IMR-90 (cell line): Measurements from ENCODE around the gene ZNRF4. TPM values are rescaled to one million over a fixed set of nuclear protein-coding genes. Genes with fewer than 3 reads are reported as not detected.

ENCODE experiments used
- ATAC-seq: fragments of 200-7000 bp; cut with Tn5 transposase; 2 replicates; pipeline ENCODE4 v1.9.1; 2020; ENCODE audit warnings: low read depth, mild to moderate bottlenecking, moderate library complexity
- BruUV-seq: library from RNA; stranded (reverse); fragments of 400-500 nt; replicated peaks from 2 replicates; lab custom pipeline; 2021; lab: Mats Ljungman, UMichigan
- CTCF ChIA-PET: fragments of 300-600 bp; formaldehyde crosslinking; extraction: SDS; loops from one replicate; lab custom pipeline; 2021; ENCODE audit warnings: antibody characterized with exemption; lab: Yijun Ruan, JAX
- POLR2A ChIA-PET: fragments of 300-600 bp; sonication (Branson Sonifier 250); formaldehyde crosslinking; loops from one replicate; lab custom pipeline; 2022; ENCODE audit warnings: antibody characterized with exemption; ENCODE audit not compliant: unreplicated experiment; lab: Charles Lee
- DNase-seq: peaks from one replicate; pipeline ENCODE4 v3.0.0; 2013
- H2AFZ ChIP-seq: replicated peaks from 2 replicates; pipeline ENCODE3; 2013; ENCODE audit warnings: low read length, mild to moderate bottlenecking; ENCODE audit not compliant: poor library complexity
- H2AK5ac ChIP-seq: 2 replicates; pipeline ENCODE4 v1.6.1; 2013; ENCODE audit warnings: low read depth, low read length, inconsistent platforms
- H2AK9ac ChIP-seq: replicated peaks from 2 replicates; pipeline ENCODE3; 2013; ENCODE audit warnings: mild to moderate bottlenecking, low read depth, low read length, moderate library complexity; ENCODE audit not compliant: poor library complexity
- H2BK120ac ChIP-seq: 2 replicates; pipeline ENCODE4 v1.6.1; 2013; ENCODE audit warnings: low read depth, low read length, inconsistent platforms
- H2BK15ac ChIP-seq: 3 replicates; pipeline ENCODE4 v1.6.1; 2013; ENCODE audit warnings: low read depth, low read length, inconsistent platforms
- H2BK20ac ChIP-seq: 2 replicates; pipeline ENCODE4 v1.6.1; 2013; ENCODE audit warnings: low read depth, mild to moderate bottlenecking, inconsistent platforms, low read length, moderate library complexity
- H2BK5ac ChIP-seq: 2 replicates; pipeline ENCODE4 v1.6.1; 2013; ENCODE audit warnings: mild to moderate bottlenecking, low read depth, low read length, inconsistent platforms; ENCODE audit not compliant: poor library complexity, severe bottlenecking
- H3K14ac ChIP-seq: replicated peaks from 2 replicates; pipeline ENCODE4 v1.6.1; 2013; ENCODE audit warnings: low read depth, low read length, inconsistent platforms
- H3K18ac ChIP-seq: 2 replicates; pipeline ENCODE4 v1.6.1; 2013; ENCODE audit warnings: low read depth, low read length, control low read depth
- H3K23ac ChIP-seq: 2 replicates; pipeline ENCODE4 v1.6.1; 2013; ENCODE audit warnings: low read depth, low read length, inconsistent platforms
- H3K27ac ChIP-seq: 2 replicates; pipeline ENCODE4 v1.5.1; 2013; ENCODE audit warnings: mild to moderate bottlenecking, control low read depth, low read length; ENCODE audit not compliant: insufficient read depth
- H3K27me3 ChIP-seq: 2 replicates; pipeline ENCODE4 v1.6.1; 2013; ENCODE audit warnings: low read length; ENCODE audit not compliant: control insufficient read depth, insufficient read depth
- H3K36me3 ChIP-seq: 2 replicates; pipeline ENCODE4 v1.6.1; 2013; ENCODE audit warnings: low read length, mixed read lengths; ENCODE audit not compliant: control insufficient read depth, insufficient read depth
- H3K4ac ChIP-seq: 2 replicates; pipeline ENCODE4 v1.6.1; 2013; ENCODE audit warnings: low read depth, low read length, inconsistent platforms
- H3K4me1 ChIP-seq: 2 replicates; pipeline ENCODE4 v1.6.1; 2013; ENCODE audit warnings: low read length, mixed read lengths; ENCODE audit not compliant: control insufficient read depth, insufficient read depth
- H3K4me2 ChIP-seq: 2 replicates; pipeline ENCODE4 v1.6.1; 2013; ENCODE audit warnings: low read depth, mild to moderate bottlenecking, control low read depth, low read length, moderate library complexity
- H3K4me3 ChIP-seq: 2 replicates; pipeline ENCODE4 v1.5.1; 2013; ENCODE audit warnings: low read depth, mild to moderate bottlenecking, control low read depth, low read length, moderate library complexity; ENCODE audit not compliant: insufficient read depth
- H3K56ac ChIP-seq: 2 replicates; pipeline ENCODE4 v1.6.1; 2013; ENCODE audit warnings: low read length, inconsistent platforms; ENCODE audit not compliant: insufficient read depth; ENCODE audit errors: extremely low read depth
- H3K79me1 ChIP-seq, 2 experiments: 2 replicates each; pipeline ENCODE4 v1.6.1; 2013; ENCODE audit warnings: low read length in 2 of 2, inconsistent platforms in 1 of 2, low read depth in 1 of 2
- H3K9ac ChIP-seq: 2 replicates; pipeline ENCODE4 v1.6.1; 2013; ENCODE audit warnings: low read depth, low read length, control low read depth
- H3K9me1 ChIP-seq: 2 replicates; pipeline ENCODE4 v1.6.1; 2013; ENCODE audit warnings: low read length, inconsistent platforms; ENCODE audit not compliant: insufficient read depth
- H3K9me3 ChIP-seq: 2 replicates; pipeline ENCODE4 v1.6.1; 2013; ENCODE audit warnings: low read length; ENCODE audit not compliant: control insufficient read depth, insufficient read depth
- H4K20me1 ChIP-seq: 2 replicates; pipeline ENCODE4 v1.6.1; 2013; ENCODE audit warnings: low read length, inconsistent platforms; ENCODE audit not compliant: insufficient read depth
- H4K5ac ChIP-seq: 2 replicates; pipeline ENCODE4 v1.6.1; 2013; ENCODE audit warnings: mild to moderate bottlenecking, low read depth, low read length, control low read depth
- H4K8ac ChIP-seq, 2 experiments: 2 replicates each; pipeline ENCODE4 v1.6.1; 2013; ENCODE audit warnings: low read depth in 2 of 2, low read length in 2 of 2, control low read depth in 1 of 2, inconsistent platforms in 1 of 2
- H4K91ac ChIP-seq: 2 replicates; pipeline ENCODE4 v1.6.1; 2013; ENCODE audit warnings: low read depth, low read length, inconsistent platforms; ENCODE audit not compliant: insufficient read depth
- MAFK ChIP-seq: IDR thresholded peaks from 2 replicates; pipeline ENCODE4 v1.6.1; 2012; ENCODE audit warnings: low read depth, low read length, improper control_type of control experiment
- RCOR1 ChIP-seq: IDR thresholded peaks from 2 replicates; pipeline ENCODE4 v1.6.1; 2012; ENCODE audit warnings: mild to moderate bottlenecking, low read length, improper control_type of control experiment; ENCODE audit not compliant: insufficient replicate concordance
- WGBS, 2 experiments: methylation state at CpG; one replicate each; pipeline versions ENCODE4 v1.1.5 to v1.1.7; 2013; ENCODE audit warnings: missing lambda C conversion rate in 2 of 2; ENCODE audit not compliant: insufficient read length in 1 of 2; ENCODE audit errors: extremely low coverage in 2 of 2; 5-methylcytosine and 5-hydroxymethylcytosine counted together
- dilution Hi-C: fragments of 300-500 bp; cut with HindIII; formaldehyde crosslinking; loops from one replicate; pipeline ENCODE4 v1.14.3; 2018; ENCODE audit warnings: low sequenced_read_pairs; ENCODE audit not compliant: unreplicated experiment
- in situ Hi-C: fragments of 300-500 bp; cut with MboI; formaldehyde crosslinking; loops from 3 replicates; pipeline ENCODE4 v1.14.3; 2019; ENCODE audit warnings: low sequenced_read_pairs, inconsistent platforms, mixed read lengths
- intact Hi-C: fragments of 100-400 bp; cut with micrococcal nuclease; formaldehyde crosslinking; loops from 2 replicates; pipeline ENCODE4 v1.10.0; 2022
- polyA plus RNA-seq, 3 experiments: library from polyadenylated mRNA; depleted of rRNA; stranded (reverse); fragments of >200 nt; gene quantifications; 2 replicates each; pipeline ENCODE4 v1.2.3, GENCODE V29; 2012; ENCODE audit warnings: low replicate concordance in 1 of 3
- total RNA-seq: library from RNA; depleted of rRNA; stranded (reverse); fragments of >200 nt; gene quantifications from 2 replicates; pipeline ENCODE4 v1.2.3, GENCODE V29; 2012
- TF ChIP-seq, protein P1 (sequence below): fragments of 150-350 bp; IDR thresholded peaks from 2 replicates; pipeline ENCODE4 v1.6.1; 2016; ENCODE audit warnings: low read depth, mild to moderate bottlenecking, low read length, moderate library complexity, borderline replicate concordance

Gene ZNRF4
- total and polyA plus RNA-seq, 2 of the 4 experiments (the other 2 are of a cell fraction) = not detected

GRCh38 chr19:5434351-5434917 lies 20.8 kb upstream of the ZNRF4 start:
- Histone ChIP-seq H3K79me1 (no peaks in the 10 kb centered on the region), H3K4ac (peak overlapping the region; percentile 28; the same call in 1 of the 2 replicates), H2AK5ac (peak overlapping the region; percentile 48), H3K36me3 (no peaks in the 10 kb centered on the region), H3K4me2 (no peak overlapping the region), H2AFZ (no peak overlapping the region), H3K4me3 (no peak overlapping the region), H2BK5ac (peak overlapping the region; percentile 54), H4K91ac (no peak overlapping the region), H3K4me1 (peaks cover 9% of the 10 kb centered on the region), H3K18ac (no peak overlapping the region), H3K14ac (no peak overlapping the region), H4K20me1 (peaks cover 4% of the 10 kb centered on the region; the same call in 1 of the 2 replicates), H3K9me1 (peaks cover 7% of the 10 kb centered on the region), H3K23ac (no peak overlapping the region), H3K56ac (no peak overlapping the region), H2AK9ac (peak overlapping the region; percentile 80), H2BK20ac (peak overlapping the region; percentile 62), H3K27me3 (no peaks in the 10 kb centered on the region), H3K9me3 (no peaks in the 10 kb centered on the region), H3K9ac (no peak overlapping the region), H4K8ac (no peak overlapping the region), H4K5ac (no peak overlapping the region), H2BK120ac (peak overlapping the region; percentile 44), H2BK15ac (peak overlapping the region; percentile 6; the same call in 2 of the 3 replicates), H3K27ac (no peak overlapping the region)
- intact Hi-C loops (no loop called here), dilution Hi-C loops (no loop called here), in situ Hi-C loops (no loop called here)
- DNase-seq (no peak), ATAC-seq (no peak)
- BruUV-seq = no TSS peak
- 68% methylated on average over 3 of the region's 6 CpGs; no CpG with 5 or more reads in 1 of the 2 experiments for WGBS, 2 experiments
- TF ChIP-seq MAFK (no peak), RCOR1 (no peak)
- TF ChIP-seq, protein P1, sequence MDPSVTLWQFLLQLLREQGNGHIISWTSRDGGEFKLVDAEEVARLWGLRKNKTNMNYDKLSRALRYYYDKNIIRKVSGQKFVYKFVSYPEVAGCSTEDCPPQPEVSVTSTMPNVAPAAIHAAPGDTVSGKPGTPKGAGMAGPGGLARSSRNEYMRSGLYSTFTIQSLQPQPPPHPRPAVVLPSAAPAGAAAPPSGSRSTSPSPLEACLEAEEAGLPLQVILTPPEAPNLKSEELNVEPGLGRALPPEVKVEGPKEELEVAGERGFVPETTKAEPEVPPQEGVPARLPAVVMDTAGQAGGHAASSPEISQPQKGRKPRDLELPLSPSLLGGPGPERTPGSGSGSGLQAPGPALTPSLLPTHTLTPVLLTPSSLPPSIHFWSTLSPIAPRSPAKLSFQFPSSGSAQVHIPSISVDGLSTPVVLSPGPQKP = no peak
- POLR2A ChIA-PET = no interaction called here
- CTCF ChIA-PET = no interaction called here
